K562 (cell line): ENCODE data around the gene PRDM8. TPM values are rescaled to one million over a fixed set of nuclear protein-coding genes. Genes with fewer than 3 reads are reported as not detected.

Experiments used
- ATAC-seq: fragments of 200-7000 bp; cut with Tn5 transposase; 3 replicates; pipeline ENCODE4 v1.9.1; 2020; ENCODE audit warnings: moderate library complexity
- BruUV-seq: library from RNA; stranded (reverse); fragments of 400-500 nt; replicated peaks from 2 replicates; lab custom pipeline; 2021; lab: Mats Ljungman, UMichigan
- CTCF ChIA-PET: fragments of 300-600 bp; formaldehyde crosslinking; extraction: SDS; loops from one replicate; lab custom pipeline; 2021; ENCODE audit warnings: low intra/inter-chr PET ratio; lab: Yijun Ruan, JAX
- POLR2A ChIA-PET: fragments of 300-600, 350-650 bp; sonication (Branson Sonifier 250); formaldehyde crosslinking; extraction: SDS; loops from one replicate; lab custom pipeline; 2021; ENCODE audit warnings: antibody characterized with exemption, inconsistent platforms; lab: Yijun Ruan, JAX
- DNase-seq, 4 experiments: peaks; one replicate each; pipeline versions ENCODE4 v3.0.0 to v3.0.0-alpha.2; 2011 to 2018; ENCODE audit warnings: low spot score in 3 of 4, mixed read lengths in 3 of 4; ENCODE audit errors: extremely low read depth in 1 of 4
- FAIRE-seq: peaks from 2 replicates; lab custom pipeline; 2011; peaks lifted over from hg19 to GRCh38; lab: Jason Lieb, UNC
- H2AFZ ChIP-seq: 2 replicates; pipeline ENCODE4 v1.6.0; 2011; ENCODE audit warnings: low read depth, low read length, control low read depth, inconsistent platforms
- H3K27ac ChIP-seq: fragments of 200-600 bp; 3 replicates; pipeline ENCODE4 v1.8.0; 2011; ENCODE audit warnings: low read depth, mild to moderate bottlenecking, control low read depth, inconsistent platforms, low read length, moderate library complexity, mixed read lengths; ENCODE audit errors: extremely low read depth
- H3K27me3 ChIP-seq, 2 experiments: fragments of 300-600 bp in 1 of 2; 2 replicates in 1 of 2; 3 replicates in 1 of 2; pipeline versions ENCODE4 v1.6.0 to v1.8.0; 2011; ENCODE audit warnings: inconsistent platforms in 2 of 2, low read length in 2 of 2, mild to moderate bottlenecking in 1 of 2, mixed read lengths in 1 of 2, moderate library complexity in 1 of 2; ENCODE audit not compliant: control insufficient read depth in 2 of 2, insufficient read depth in 2 of 2
- H3K36me3 ChIP-seq: fragments of 300-600 bp; 3 replicates; pipeline ENCODE4 v1.8.0; 2011; ENCODE audit warnings: mild to moderate bottlenecking, low read length, inconsistent platforms; ENCODE audit not compliant: control insufficient read depth, insufficient read depth
- H3K4me1 ChIP-seq, 2 experiments: fragments of 200-600 bp in 1 of 2; replicated peaks in 1 of 2; 2 replicates in 1 of 2; 3 replicates in 1 of 2; pipeline versions ENCODE4 v1.5.1 to v1.8.0; 2011; ENCODE audit warnings: inconsistent platforms in 2 of 2, low read length in 2 of 2, mild to moderate bottlenecking in 1 of 2, mixed read lengths in 1 of 2, moderate library complexity in 1 of 2; ENCODE audit not compliant: control insufficient read depth in 2 of 2, insufficient read depth in 2 of 2
- H3K4me2 ChIP-seq: 2 replicates; pipeline ENCODE4 v1.6.1; 2011; ENCODE audit warnings: low read length, control low read depth, inconsistent platforms, mixed read lengths; ENCODE audit not compliant: insufficient read depth
- H3K4me3 ChIP-seq: fragments of 200-600 bp; sonication (generic), shearing (Covaris generic); 2 replicates; pipeline ENCODE4 v1.5.1; 2016; ENCODE audit warnings: control low read depth, inconsistent platforms
- H3K79me2 ChIP-seq: fragments of 200-600 bp; 3 replicates; pipeline ENCODE4 v1.8.0; 2011; ENCODE audit warnings: low read length, inconsistent platforms; ENCODE audit not compliant: control insufficient read depth, insufficient read depth
- H3K9ac ChIP-seq, 2 experiments: 2 replicates each; pipeline versions ENCODE4 v1.6.0 to v1.6.1; 2011; ENCODE audit warnings: low read depth in 2 of 2, low read length in 2 of 2, control low read depth in 1 of 2, inconsistent platforms in 1 of 2, mild to moderate bottlenecking in 1 of 2, mixed read lengths in 1 of 2; ENCODE audit not compliant: insufficient read depth in 1 of 2
- H3K9me1 ChIP-seq: one replicate; pipeline ENCODE4 v1.6.0; 2011; ENCODE audit warnings: inconsistent platforms, mild to moderate bottlenecking, low read length, moderate library complexity; ENCODE audit not compliant: control insufficient read depth, insufficient read depth
- H3K9me3 ChIP-seq: replicated peaks from 2 replicates; pipeline ENCODE4 v1.5.1; 2011; ENCODE audit warnings: low read depth, low read length, inconsistent platforms; ENCODE audit not compliant: control insufficient read depth, insufficient read depth
- H4K20me1 ChIP-seq: replicated peaks from 2 replicates; pipeline ENCODE4 v1.6.1; 2011; ENCODE audit warnings: low read length, inconsistent platforms, mixed read lengths; ENCODE audit not compliant: control insufficient read depth, insufficient read depth
- ARHGAP35 ChIP-seq: fragments of 450-650 bp; IDR thresholded peaks from 2 replicates; pipeline ENCODE4 v1.6.1; 2018; ENCODE audit not compliant: partially characterized antibody
- ATF1 ChIP-seq, 2 experiments: fragments of 450-650 bp in 1 of 2; IDR thresholded peaks; 2 replicates each; pipeline ENCODE4 v1.6.1; 2016; ENCODE audit warnings: missing compliant biosample characterization in 1 of 2, missing genetic modification characterization in 1 of 2
- ATF4 ChIP-seq: fragments of 450-650 bp; formaldehyde crosslinking; IDR thresholded peaks from 2 replicates; pipeline ENCODE4 v1.4.0; 2022; ENCODE audit warnings: mild to moderate bottlenecking, moderate library complexity
- CHD4 ChIP-seq: fragments of 200-600 bp; sonication (generic); IDR thresholded peaks from 3 replicates; pipeline ENCODE4 v1.6.1; 2012; ENCODE audit warnings: low read depth, mild to moderate bottlenecking, mixed read lengths, low read length, inconsistent platforms; ENCODE audit not compliant: insufficient read depth, insufficient replicate concordance, poor library complexity, severe bottlenecking
- E2F1 ChIP-seq: sonication (generic); formaldehyde crosslinking; IDR thresholded peaks from 2 replicates; pipeline ENCODE4 v1.8.1; 2023; ENCODE audit warnings: mild to moderate bottlenecking, missing genetic modification reagents, moderate library complexity
- FOXJ2 ChIP-seq: fragments of 200-800 bp; sonication (Bioruptor generic); IDR thresholded peaks from 2 replicates; pipeline ENCODE4 v1.6.1; 2016; ENCODE audit warnings: missing genetic modification characterization, missing compliant biosample characterization
- KAT8 ChIP-seq: fragments of 450-650 bp; IDR thresholded peaks from 2 replicates; pipeline ENCODE4 v1.6.1; 2016; ENCODE audit warnings: low read depth, mild to moderate bottlenecking
- MLX ChIP-seq, 2 experiments: fragments of 450-650 bp in 1 of 2; sonication (generic) in 1 of 2; formaldehyde crosslinking; conservative IDR thresholded peaks; 2 replicates each; pipeline versions ENCODE4 v1.4.0 to v1.8.1; 2020 to 2022; ENCODE audit warnings: mild to moderate bottlenecking in 1 of 2, missing genetic modification reagents in 1 of 2
- POLR2B ChIP-seq: fragments of 450-650 bp; IDR thresholded peaks from 2 replicates; pipeline ENCODE4 v1.6.1; 2018; ENCODE audit warnings: low read depth; ENCODE audit not compliant: partially characterized antibody
- SOX6 ChIP-seq: fragments of 450-650 bp; IDR thresholded peaks from 2 replicates; pipeline ENCODE4 v1.6.1; 2014; ENCODE audit warnings: mild to moderate bottlenecking
- STAG1 ChIP-seq: sonication (generic); formaldehyde crosslinking; IDR thresholded peaks from 2 replicates; pipeline ENCODE4 v1.5.0; 2020; ENCODE audit warnings: missing genetic modification reagents, borderline replicate concordance
- ZBTB7A ChIP-seq: IDR thresholded peaks from 2 replicates; pipeline ENCODE4 v1.6.1; 2011; ENCODE audit warnings: low read depth, mild to moderate bottlenecking, low read length, moderate library complexity, borderline replicate concordance; ENCODE audit not compliant: control insufficient read depth
- ZFP36 ChIP-seq: fragments of 150-350 bp; IDR thresholded peaks from 2 replicates; pipeline ENCODE4 v1.6.1; 2018; ENCODE audit warnings: low read length, low read depth; ENCODE audit not compliant: partially characterized antibody
- ZFP91 ChIP-seq: sonication (generic); formaldehyde crosslinking; IDR thresholded peaks from 2 replicates; pipeline ENCODE4 v1.8.0; 2022; ENCODE audit warnings: mild to moderate bottlenecking, missing genetic modification reagents
- ZNF354B ChIP-seq: fragments of 250-450 bp; sonication (Bioruptor Pico); IDR thresholded peaks from 2 replicates; pipeline ENCODE4 v1.4.0; 2020
- WGBS: fragments of 100-300 bp; shearing (Covaris generic); methylation state at CpG from one replicate; pipeline ENCODE4 v1.1.6; 2016; ENCODE audit warnings: low coverage, mixed read lengths; ENCODE audit not compliant: insufficient coverage; ENCODE audit errors: missing lambda C conversion rate; 5-methylcytosine and 5-hydroxymethylcytosine counted together
- in situ Hi-C: fragments of 300-500 bp; cut with MboI; formaldehyde crosslinking; loops from 4 replicates; pipeline ENCODE4 v1.15.0; 2018; ENCODE audit warnings: inconsistent platforms, mixed read lengths
- intact Hi-C: fragments of 100-400 bp; cut with micrococcal nuclease; formaldehyde crosslinking; loops from 2 replicates; pipeline ENCODE4 v1.14.2; 2022
- polyA plus RNA-seq, 8 experiments: library from polyadenylated mRNA; depleted of rRNA in 4 of 8; stranded (reverse) in 5 of 8; unstranded in 3 of 8; fragments of >200 nt; fragmentation: Nextera tagmentation in 2 of 8; fragmentation: Illumina TruSeq in 1 of 8; extraction: Ambion mirVana in 2 of 8; extraction: Trizol in 1 of 8; gene quantifications; 2 replicates each; pipeline versions ENCODE4 v1.2.1 to v1.2.3, GENCODE V29; 2011 to 2014; ENCODE audit warnings: inconsistent platforms in 1 of 8, missing spikeins in 1 of 8
- total RNA-seq, 7 experiments: library from RNA; depleted of rRNA in 6 of 7; stranded (reverse); fragments of >200 nt in 6 of 7; fragmentation: Illumina TruSeq in 2 of 7; extraction: Trizol in 2 of 7; gene quantifications; 2 replicates each; pipeline versions ENCODE4 v1.2.1 to v1.2.3, GENCODE V29; 2011 to 2021; ENCODE audit warnings: low replicate concordance in 1 of 7

PRDM8 gene
- total and polyA plus RNA-seq, 9 of the 15 experiments (the other 6 are each of a cell fraction or from before 2014, with no cell fraction given), result 0.40 TPM; not detected in 8

- ChIA-PET CTCF (no interaction called here), POLR2A (no interaction called here)
- Histone ChIP-seq H3K4me1 (peaks cover 0 to 2% of the 10 kb centered on the region in 2 experiments; a peak in 1 of 5 replicates), H3K9me3 (no peaks in the 10 kb centered on the region; the same call in 1 of the 2 replicates), H3K27ac (no peak overlapping the region), H3K4me2 (no peak overlapping the region), H3K79me2 (no peaks in the 10 kb centered on the region), H3K36me3 (no peaks in the 10 kb centered on the region), H3K27me3 (no peaks in the 10 kb centered on the region), H3K9me1 (no peaks in the 10 kb centered on the region), H3K9ac (no peak overlapping the region), H4K20me1 (no peaks in the 10 kb centered on the region), H2AFZ (no peak overlapping the region), H3K4me3 (no peak overlapping the region)
- in situ Hi-C loops (no loop called here), intact Hi-C loops (no loop called here)
- BruUV-seq, result no TSS peak
- DNase-seq (no peak), ATAC-seq (no peak), FAIRE-seq (no peak)
- 42% methylated on average over 1 of the region's 1 CpG for WGBS
- TF ChIP-seq ATF4 (CRISPR knock-in tag), result no peak
- TF ChIP-seq ZFP91 (CRISPR knock-in tag), result no peak
- TF ChIP-seq ZBTB7A, result no peak
- TF ChIP-seq CHD4, result no peak
- no peak for TF ChIP-seq E2F1 (CRISPR knock-in tag)
- no peak for TF ChIP-seq FOXJ2
- TF ChIP-seq ATF1 (CRISPR knock-in tag; IDR thresholded peaks at IDR 0.05), result no peak
- TF ChIP-seq ATF1 (tag; IDR thresholded peaks at IDR 0.05), result no peak
- no peak for TF ChIP-seq KAT8
- TF ChIP-seq ZNF354B (CRISPR knock-in tag), result no peak
- TF ChIP-seq MLX (CRISPR knock-in tag; conservative IDR thresholded peaks at IDR 0.05), result no peak
- TF ChIP-seq SOX6, result no peak
- TF ChIP-seq POLR2B, result no peak
- no peak for TF ChIP-seq STAG1 (CRISPR knock-in tag)
- no peak for TF ChIP-seq ZFP36
- no peak for TF ChIP-seq ARHGAP35
Observed at GRCh38 chr4:80198441-80198837, 1.1 kb downstream of the PRDM8 start.
